Measurements from ENCODE around the gene MPV17L2.
A peak's percentile ranks its signal among the peaks of the same experiment; 100 is the strongest.
"Not testable (repeated sequence)": the region's sequence is repeated elsewhere in the genome, so short reads cannot be mapped to it uniquely, and the experiment has no call there.

The MPV17L2 gene

DNA sequence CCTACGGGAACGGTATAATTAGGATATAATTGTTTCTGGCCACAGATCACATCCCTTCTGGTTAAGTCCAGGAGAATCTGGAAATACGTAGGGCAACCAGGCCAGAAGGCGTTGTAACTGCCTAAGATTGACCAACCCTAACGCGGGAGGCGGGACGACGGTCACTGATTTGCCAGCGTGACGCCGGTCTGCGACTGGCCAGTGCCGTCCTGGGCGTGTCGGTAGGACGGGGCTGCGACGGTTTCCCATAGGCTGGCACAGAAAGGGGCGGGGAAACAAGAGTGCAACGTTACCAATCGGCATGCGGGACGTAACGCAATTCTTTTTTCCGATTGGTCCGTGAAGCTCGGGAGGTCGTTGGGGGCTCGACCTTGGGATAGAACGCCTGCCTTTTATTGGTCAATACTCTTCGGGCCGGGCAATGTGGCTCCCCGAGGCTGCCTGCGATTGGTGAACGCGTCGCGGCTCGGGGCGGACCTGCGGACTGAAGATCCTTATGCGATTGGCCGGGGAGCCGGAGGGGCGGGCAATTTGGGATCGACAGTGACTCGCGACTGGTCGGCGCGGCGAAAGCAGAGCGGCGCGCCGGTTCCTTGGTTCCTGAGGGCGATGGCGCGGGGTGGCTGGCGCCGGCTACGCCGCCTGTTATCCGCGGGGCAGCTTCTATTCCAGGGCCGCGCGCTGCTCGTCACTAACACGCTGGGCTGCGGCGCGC, at the start of gene MPV17L2:
Gene MPV17L2 (plus strand): TSS at position 546 of the 715 bp plus-strand sequence. CDS start 64 bp downstream, at position 610.
- peak; percentile 96 for DNase-seq (ENCODE audit: low read depth)

DNA sequence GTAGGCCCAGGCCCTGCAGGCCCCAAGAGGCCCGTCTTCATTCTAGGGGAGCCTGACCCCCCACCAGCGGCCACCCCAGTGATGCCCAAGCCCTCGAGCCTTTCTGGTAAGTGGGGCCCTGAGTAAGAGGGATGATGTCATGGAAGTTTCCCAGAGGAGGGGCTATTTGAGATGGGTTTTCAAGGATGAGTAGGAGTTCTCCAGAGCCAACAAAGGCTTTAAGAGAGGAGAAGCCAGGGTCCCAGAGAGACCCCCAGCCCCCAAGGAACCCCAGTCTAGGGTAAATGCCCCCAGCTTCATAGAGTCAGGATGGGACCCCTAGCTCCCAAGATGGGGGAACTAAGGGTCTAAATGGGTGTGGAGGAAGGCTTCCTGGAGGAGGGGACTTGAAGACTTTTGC, 49.1 kb upstream of the MPV17L2 start:
- no peak for DNase-seq (ENCODE audit: low read depth)

DNA sequence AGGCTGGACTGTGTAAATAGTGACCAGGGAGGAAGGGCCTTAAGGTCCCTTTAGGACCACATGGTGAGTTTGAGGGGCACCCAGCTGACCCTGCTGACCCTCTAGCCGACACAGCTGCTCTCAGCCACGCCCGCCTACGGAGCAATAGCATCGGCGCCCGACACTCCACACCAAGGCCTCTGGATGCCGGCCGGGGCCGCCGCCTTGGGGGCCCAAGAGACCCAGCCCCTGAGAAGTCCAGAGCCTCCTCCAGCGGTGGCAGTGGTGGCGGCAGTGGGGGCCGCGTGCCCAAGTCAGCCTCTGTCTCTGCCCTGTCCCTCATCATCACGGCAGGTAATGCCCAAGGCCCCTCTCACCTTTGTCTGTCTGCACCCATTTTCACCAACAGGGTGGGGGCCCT, 48.7 kb upstream of the MPV17L2 start:
- no peak for DNase-seq (ENCODE audit: low read depth)

DNA sequence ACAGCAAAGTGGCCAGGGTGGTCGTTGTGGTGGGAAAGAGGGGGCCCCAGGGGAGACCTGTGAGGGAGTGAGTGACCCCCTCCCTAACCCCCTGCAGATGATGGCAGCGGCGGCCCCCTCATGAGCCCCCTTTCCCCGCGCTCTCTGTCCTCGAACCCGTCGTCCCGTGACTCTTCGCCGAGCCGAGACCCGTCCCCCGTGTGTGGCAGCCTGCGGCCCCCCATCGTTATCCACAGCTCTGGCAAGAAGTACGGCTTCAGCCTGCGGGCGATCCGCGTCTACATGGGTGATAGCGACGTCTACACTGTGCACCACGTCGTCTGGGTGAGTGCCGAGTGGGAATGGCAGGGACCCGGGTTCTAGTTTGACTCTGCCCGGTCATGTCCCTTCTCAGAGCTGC, 48.1 kb upstream of the MPV17L2 start:
- no peak for DNase-seq (ENCODE audit: low read depth)

DNA sequence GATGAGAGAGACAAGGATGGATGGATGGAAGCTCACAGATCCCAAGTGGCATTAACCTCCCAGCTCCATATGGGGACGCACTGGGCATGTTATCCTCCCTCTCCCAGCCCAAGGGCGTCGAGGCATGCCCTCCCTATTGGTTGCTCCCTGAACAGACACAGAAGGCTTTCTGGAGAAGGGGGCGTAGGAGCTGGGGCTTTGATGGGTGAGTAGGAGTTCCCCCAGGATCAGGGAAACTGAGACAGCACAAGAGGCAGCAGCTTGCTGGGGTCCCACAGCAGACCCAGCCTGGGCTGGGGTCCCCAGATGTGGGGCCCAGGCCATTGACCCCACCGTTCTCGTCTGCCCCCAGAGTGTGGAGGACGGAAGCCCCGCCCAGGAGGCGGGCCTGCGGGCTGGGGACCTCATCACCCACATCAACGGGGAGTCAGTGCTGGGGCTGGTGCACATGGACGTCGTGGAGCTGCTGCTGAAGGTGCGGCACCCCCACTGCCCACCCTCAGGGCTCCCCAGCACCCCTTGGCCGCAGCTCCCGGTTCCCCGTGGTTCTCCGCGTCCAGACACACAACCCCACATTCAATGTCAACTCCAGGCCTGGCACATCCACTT, 47.5 kb upstream of the MPV17L2 start:
- DNase-seq (ENCODE audit: low read depth), result no peak

DNA sequence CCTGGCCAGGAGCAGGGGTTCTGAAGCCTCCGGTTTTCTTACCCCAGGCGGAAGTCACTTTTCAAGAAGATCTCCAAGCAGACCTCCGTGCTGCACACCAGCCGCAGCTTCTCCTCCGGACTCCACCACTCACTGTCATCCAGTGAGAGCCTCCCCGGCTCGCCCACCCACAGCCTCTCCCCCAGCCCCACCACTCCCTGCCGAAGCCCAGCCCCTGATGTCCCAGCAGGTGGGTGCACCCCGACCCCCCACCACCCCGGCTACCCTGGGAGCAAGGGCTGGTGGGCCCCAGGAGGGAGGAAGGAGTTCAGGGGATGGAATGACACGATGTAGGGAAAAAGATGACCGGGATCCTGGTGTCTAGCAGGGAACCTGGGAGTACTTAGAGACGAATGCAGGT, 45.6 kb upstream of the MPV17L2 start:
- no peak for DNase-seq (ENCODE audit: low read depth)

DNA sequence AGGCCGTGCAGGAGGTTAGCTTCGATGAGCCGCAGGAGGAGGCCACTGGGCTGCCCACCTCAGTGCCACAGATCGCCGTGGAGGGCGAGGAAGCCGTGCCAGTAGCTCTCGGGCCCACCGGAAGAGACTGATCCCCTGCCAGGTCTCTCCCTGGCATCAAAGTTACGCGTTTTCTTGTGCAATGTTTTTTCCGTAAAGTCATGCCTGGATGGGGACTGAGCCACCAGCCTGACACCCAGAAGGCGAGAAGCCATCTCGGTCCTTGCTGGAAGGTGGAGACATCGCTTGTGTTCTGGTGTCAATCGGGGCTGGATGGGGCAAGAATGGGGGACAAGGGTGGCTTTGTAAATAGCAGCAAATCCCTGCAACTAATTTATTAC, 43.4 kb upstream of the MPV17L2 start:
- DNase-seq (ENCODE audit: low read depth), result no peak

DNA sequence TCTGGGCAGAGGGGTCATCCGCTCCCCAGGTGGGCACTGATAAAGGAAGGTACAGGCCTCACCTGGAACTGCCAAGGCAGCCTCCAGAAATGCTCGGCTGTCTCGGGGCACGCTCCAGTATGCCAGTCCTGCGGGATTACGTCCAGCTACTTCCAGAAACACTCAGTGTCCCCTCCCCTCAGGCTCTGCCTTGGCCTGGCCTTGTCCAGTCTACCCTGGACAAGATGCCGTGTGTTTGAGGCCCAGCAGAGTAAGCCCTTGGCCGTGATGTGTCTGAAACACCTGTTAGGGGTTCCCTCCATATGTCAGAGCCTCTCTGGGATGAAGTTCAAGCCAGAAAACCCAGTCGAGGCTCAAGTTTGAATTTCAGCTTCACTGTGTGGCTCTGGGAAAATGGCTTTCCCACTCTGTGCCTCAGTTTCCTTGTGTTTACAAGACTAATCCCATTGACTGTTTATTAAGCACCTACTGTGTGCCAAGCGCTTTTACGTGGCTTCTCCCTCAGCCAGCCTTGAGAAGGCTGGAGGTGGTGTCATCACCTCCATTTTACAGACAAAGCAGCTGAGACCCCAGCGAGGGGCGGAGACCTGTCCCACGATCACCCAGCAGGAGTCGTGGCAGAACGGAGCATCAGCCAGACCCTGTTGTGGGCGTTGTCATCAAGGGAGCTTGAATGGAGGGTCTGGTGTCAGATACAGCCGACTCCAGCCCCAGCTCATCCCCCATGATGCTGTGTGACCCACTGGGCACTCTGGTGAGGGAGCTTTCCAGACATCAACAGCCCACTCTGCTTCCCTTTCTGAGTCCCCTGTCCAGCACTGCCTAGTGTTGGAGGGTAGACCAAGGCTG, 42.0 kb upstream of the MPV17L2 start:
- DNase-seq (ENCODE audit: low read depth), result no peak

DNA sequence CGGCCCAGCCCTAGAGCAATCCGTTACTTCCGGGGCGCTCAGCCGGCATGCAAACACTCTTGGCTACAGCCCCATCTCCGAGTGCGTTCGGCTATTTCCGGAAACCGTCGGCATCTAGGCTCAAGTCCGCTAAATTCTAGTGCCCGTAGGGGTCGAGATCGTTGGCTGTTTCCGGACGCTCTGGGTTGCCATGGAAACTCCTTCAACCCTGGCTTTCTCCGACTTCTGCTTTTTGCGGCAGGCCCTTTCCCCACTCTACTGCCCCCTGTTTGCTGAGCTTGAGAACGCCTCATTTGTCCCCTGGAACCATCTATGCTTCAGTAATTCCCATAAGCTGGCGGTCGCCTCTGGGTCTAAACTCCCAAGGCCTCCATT, 40.6 kb upstream of the MPV17L2 start:
- peak; percentile 97 for DNase-seq (ENCODE audit: low read depth)

DNA sequence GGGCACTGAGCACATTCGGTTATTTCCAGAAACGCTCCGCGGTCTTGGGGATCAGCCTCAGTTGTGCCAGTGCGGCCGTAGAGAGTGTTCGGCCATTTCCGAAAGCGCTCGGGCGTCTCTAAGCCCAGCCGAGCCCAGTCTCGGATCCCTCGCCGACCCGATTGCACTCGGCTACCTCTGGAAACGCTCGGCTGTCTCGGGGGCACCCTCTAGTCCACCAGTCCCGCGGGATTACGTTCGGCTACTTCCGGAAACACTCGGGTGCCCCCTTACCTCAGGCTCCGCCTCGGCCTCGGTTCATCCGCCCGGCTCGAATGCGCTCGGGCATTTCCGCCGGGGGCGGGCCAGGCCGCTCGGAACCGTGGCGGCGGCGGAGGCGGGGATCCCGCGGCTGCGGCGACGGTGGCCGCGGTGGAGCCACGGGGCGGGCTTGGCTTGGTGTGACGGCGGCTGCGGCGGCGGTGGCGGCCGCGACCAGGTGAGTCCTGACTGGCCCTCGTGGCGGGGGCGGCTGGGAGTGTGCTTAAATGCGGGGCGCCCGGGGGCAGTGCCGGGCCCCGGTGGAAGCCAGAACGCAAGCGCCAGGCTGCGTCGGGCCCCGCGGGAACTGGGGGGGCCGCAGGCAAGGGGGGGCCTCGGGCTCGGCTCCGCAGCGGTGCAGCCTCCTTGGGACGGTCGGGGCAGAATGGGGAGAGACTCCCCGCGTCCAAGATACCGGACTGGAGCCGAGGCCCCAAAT, 40.0 kb upstream of the MPV17L2 start, which contains the start of gene PIK3R2:
Gene PIK3R2 (plus strand): TSS at position 347 of the 739 bp plus-strand sequence. CDS start 2,717 bp downstream, outside the sequence.
- DNase-seq (ENCODE audit: low read depth), result peak; percentile 99

DNA sequence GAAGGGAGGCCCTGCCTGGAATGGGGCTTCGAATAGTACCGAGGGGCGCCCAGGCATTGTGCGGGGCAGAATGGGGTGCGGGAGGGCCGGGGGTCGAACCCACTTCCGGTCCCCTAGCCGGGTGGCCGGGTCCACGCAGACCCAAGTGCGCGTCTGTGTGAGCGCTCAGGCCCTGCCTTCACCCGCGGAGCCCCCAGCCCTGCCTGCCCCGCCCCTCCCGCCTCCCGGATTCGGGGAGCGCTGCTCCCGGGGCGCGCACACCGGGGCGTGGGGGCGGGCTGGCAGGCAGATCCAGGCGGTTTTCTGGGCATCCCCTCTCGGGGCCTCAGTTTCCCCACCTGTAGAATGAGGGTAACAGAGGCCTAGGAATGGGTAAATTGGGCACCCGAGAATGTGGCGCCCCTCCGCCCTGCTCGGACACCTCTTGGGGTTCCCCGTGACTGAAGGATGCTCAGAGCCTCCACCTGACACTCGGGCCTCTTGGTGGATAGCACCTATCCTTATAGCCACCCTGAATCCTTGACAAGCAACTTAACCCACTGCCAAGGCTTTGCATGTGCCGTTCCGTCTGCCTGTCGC, 39.4 kb upstream of the MPV17L2 start:
- DNase-seq (ENCODE audit: low read depth), result no peak

DNA sequence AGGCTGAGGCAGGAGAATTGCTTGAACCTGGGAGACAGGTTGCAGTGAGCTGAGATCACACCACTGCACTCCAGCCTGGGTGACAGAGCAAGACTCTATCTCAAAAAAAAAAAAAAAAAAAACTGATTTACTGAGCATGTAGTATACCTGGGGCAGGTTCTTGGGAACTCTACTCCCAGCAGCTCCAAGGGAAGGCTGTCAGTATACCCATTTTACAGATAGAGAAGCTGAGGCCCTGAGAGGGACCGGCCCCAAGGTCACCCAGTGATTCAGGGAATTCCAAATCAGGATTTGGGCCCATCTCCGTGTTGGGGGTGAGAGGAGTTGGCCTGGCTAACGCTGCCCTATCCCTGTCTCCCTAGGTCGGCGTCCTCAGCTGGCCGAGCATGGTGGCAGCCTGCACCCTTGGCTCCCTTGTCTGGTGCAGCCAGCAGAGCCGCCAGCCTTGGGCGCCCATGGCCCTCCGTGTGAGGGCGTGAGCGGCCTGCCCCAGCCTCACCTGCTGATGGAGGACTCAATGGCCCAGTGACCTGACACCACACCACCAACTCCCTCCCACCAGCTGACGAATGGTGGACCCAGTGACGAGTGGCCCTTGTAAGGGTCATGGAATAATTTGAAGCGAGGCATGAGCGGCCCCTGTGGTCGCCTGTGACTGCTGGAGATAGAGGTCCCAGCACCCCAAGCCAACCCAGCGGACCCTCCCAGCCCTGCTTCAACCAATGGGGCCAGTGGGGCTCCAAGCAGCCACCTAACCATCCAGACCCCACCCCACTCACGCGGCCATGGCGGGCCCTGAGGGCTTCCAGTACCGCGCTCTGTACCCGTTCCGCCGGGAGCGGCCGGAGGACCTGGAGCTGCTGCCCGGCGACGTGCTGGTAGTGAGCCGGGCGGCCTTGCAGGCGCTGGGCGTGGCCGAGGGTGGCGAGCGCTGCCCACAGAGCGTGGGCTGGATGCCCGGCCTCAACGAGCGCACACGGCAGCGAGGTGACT, 37.6 kb upstream of the MPV17L2 start:
- no peak for DNase-seq (ENCODE audit: low read depth)

DNA sequence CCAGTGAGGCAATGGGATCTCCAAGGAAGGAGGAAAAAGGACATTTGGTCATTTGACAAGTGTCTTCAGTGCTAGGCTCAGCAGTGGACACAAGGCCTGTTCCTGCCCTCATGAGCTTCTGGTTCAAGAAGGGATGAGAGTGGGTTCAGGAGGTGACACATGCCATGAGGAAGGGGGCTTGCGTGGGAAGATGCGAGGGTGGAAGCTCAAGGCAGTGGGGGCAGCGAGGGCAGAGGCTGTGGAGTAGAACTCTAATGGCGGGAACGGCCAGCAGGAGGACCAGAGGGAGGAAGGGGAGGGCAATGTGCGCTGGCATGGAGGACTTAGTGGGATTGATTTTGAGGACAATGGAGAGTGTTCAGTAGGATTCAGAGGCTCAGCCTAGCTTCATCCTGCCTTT, 36.8 kb upstream of the MPV17L2 start:
- DNase-seq (ENCODE audit: low read depth), result no peak

DNA sequence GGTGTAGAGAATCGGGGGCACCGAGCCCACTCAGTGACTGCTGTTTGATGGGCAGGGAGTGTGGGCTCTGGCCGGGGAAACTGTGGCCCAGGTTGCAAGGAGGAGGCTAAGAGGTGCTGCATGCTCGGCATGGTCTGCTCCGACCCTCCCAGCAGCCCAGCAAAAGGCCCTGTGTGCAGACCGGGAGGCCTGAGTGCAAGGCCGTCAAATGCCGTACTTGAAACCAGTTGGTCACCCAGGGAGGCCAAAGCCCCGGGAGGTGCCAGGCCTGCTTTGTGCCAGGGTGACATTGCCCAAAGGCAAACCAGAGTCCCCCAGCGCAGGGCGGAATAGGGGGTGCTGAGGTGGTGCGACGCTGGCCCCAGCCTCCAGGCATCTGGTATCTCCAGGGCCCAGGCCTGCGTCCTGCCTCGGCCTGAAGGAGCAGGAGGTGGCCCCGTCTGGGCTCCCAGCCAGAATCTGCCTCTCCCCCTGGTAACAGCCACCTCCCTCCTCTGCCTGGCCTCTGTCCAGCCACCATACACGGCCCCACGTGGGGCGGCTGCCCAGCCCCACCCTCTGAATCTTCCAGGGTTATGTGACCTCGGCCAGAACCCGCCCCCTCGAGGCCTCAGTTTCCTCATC, 36.1 kb upstream of the MPV17L2 start:
- DNase-seq (ENCODE audit: low read depth), result no peak

DNA sequence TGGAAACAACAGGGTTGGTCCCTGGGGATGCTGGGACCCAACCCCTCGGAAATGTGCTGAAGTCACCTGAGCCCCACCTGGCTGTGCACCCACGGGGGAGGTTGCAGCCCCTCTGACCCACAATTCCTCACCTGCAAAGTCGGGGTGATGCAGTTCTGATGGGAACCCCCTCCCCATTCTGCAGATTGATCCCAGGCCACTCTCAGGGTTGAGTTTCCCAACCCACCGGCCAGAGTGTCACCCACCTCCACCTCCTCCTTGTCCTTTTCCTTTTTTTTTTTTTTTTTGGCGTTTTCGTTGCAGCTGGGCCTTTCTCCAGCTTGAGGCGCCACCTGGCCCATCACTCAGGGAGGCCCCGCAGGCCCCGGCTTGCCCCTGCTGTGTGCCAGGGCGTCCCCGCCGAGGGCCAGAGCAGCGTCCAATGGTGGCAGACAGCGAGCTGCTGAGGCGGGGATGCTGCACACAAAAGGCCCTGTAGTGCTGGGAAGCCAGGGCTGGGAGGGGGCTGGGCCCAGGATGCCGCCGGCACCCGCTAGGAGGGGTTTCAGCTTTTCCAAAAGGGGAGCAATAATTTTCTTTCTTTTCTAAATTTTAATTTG, 35.5 kb upstream of the MPV17L2 start:
- no peak for DNase-seq (ENCODE audit: low read depth)

DNA sequence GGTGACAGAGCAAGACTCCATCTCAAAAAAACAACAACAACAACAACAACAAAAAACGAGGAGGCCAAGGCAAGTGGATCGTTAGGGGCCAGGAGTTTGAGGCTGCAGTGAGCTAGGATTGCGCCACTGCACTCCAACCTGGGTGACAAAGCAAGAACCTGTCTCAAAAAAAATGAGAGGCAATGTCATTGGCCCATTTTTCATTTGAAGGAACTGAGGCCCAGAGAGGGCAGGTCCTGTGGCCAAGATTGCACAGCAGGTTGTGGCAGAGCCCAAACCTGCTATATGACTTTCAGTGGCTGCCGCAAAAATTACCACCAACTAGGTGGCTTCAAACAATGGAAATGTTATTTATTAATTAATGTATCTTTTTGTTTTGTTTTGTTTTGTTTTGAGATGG, 34.6 kb upstream of the MPV17L2 start:
- DNase-seq (ENCODE audit: low read depth), result no peak

DNA sequence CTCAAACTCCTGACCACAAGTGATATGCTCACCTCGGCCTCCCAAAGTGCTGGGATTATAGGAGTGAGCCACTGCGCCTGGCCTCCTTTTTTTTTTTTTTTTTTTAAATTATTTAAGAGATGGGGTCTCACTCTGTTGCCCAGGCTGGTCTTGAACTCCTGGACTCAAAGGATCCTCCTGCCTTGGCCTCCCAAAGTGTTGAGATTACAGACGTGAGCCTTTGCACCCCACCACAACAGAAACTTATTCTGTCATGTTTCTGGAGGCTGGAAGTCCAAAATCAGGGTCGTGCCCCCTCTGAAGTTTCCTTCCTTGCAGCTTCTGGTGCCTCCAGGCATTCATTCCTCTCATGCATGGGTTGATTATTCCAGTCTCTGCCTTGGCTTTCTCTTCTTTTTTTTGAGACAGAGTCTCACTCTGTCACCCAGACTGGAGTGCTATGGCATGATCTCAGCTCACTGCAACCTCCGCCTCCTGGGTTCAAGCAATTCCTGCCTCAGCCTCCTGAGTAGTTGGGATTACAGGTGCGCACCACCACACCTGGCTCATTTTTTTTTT, 33.9 kb upstream of the MPV17L2 start:
- DNase-seq (ENCODE audit: low read depth), result not testable (repeated sequence)

DNA sequence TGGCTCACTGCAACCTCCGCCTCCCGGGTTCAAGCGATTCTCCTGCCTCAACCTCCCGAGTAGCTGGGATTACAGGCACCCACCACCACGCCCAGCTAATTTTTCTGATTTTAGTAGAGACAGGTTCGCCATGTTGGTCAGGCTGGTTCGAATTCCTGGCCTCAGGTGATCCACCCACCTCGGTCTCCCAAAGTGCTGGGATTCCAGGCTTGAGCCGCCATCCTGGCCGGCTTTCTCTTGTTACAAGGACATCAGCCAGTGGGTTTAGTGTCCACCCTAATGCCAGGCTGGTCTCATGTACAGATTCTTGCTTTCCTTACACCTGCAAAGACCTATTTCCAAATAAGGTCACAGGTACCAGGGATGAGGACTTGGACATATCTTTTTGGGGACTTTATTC, 33.2 kb upstream of the MPV17L2 start:
- DNase-seq (ENCODE audit: low read depth), result no peak

DNA sequence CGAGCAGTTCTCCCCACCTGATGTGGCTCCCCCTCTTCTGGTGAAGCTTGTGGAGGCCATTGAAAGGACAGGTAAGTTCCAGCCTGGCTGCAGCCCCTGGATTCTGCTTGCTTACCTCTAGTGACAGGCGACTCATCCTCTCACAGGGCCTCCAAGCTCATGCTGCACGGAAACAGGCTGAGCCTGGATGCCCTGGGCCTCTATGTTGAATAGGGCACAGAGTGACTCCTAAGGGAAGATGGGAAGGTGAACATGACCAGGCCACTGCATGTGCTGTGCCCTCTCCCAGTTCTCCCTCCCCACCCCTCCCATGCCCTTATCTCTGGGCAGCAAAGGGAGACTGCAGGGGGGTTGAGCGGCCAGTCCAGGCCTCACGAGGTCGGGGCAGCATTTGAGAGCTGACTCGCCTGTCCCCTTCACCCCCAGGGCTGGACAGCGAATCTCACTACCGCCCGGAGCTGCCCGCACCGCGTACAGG, 32.5 kb upstream of the MPV17L2 start:
- no peak for DNase-seq (ENCODE audit: low read depth)
